ENCODE measurements around the gene HOXD8.

HOXD8 gene

GRCh38 chr2:176099728-176100546 lies 29.6 kb upstream of the HOXD8 start, which contains the start of gene HOXD12:
HOXD12 (plus strand) TSS chr2:176099795; CDS start chr2:176099802, 7 bp downstream.
- no peaks in the 10 kb centered on the region for H3F3A ChIP-seq (ENCODE audit: insufficient read depth)
- H3K4me3 ChIP-seq (ENCODE audit: insufficient read depth, low read length, poor library complexity, severe bottlenecking): no peak within 1 kb of the TSS
- H3K36me3 ChIP-seq (ENCODE audit: low read length): no peaks in the 10 kb centered on the region
- H3K9me3 ChIP-seq (ENCODE audit: insufficient read depth, low read length): no peaks in the 10 kb centered on the region
- TF ChIP-seq EZH2phosphoT487 (conservative IDR thresholded peaks at IDR 0.05; ENCODE audit: low read length) (no peak), CTCF (IDR thresholded peaks at IDR 0.05; ENCODE audit: insufficient read depth, low read length, poor library complexity, severe bottlenecking) (no peak)
- no peaks in the 10 kb centered on the region for H4K20me1 ChIP-seq (ENCODE audit: low read depth, low read length)
- H3K27me3 ChIP-seq (ENCODE audit: low read length): no peaks in the 10 kb centered on the region
- no peak within 1 kb of the TSS for H3K9ac ChIP-seq (ENCODE audit: low read length)
- H3K4me2 ChIP-seq (ENCODE audit: low read depth, low read length, poor library complexity, severe bottlenecking): no peak within 1 kb of the TSS
- H3K79me2 ChIP-seq (ENCODE audit: insufficient read depth, low read length): no peaks in the 10 kb centered on the region
- no peak within 1 kb of the TSS for H2AFZ ChIP-seq (ENCODE audit: low read depth, low read length, severe bottlenecking)
- no peaks in the 10 kb centered on the region for H3K9me2 ChIP-seq (replicated peaks; ENCODE audit: insufficient read depth, low read length)
- H3K27ac ChIP-seq (ENCODE audit: low read depth, low read length): no peak within 1 kb of the TSS

- Histone ChIP-seq H3F3A (ENCODE audit: insufficient read depth) (no peaks in the 10 kb centered on the region), H3K79me2 (ENCODE audit: insufficient read depth, low read length) (no peaks in the 10 kb centered on the region), H3K4me3 (ENCODE audit: insufficient read depth, low read length, poor library complexity, severe bottlenecking) (no peak overlapping the region), H3K36me3 (ENCODE audit: low read length) (no peaks in the 10 kb centered on the region), H2AFZ (ENCODE audit: low read depth, low read length, severe bottlenecking) (no peak overlapping the region), H3K9me2 (replicated peaks; ENCODE audit: insufficient read depth, low read length) (no peaks in the 10 kb centered on the region), H3K4me2 (ENCODE audit: low read depth, low read length, poor library complexity, severe bottlenecking) (no peak overlapping the region), H3K27ac (ENCODE audit: low read depth, low read length) (no peak overlapping the region), H3K9me3 (ENCODE audit: insufficient read depth, low read length) (no peaks in the 10 kb centered on the region), H3K27me3 (ENCODE audit: low read length) (no peaks in the 10 kb centered on the region), H4K20me1 (ENCODE audit: low read depth, low read length) (no peaks in the 10 kb centered on the region), H3K9ac (ENCODE audit: low read length) (no peak overlapping the region)
- no peak for TF ChIP-seq EZH2phosphoT487 (conservative IDR thresholded peaks at IDR 0.05; ENCODE audit: low read length)
- no peak for TF ChIP-seq CTCF (IDR thresholded peaks at IDR 0.05; ENCODE audit: insufficient read depth, low read length, poor library complexity, severe bottlenecking)
Measured at GRCh38 chr2:176100547-176101140, 28.9 kb upstream of the HOXD8 start.

- Histone ChIP-seq H3K9me3 (ENCODE audit: insufficient read depth, low read length) (no peaks in the 10 kb centered on the region), H3K9ac (ENCODE audit: low read length) (no peak overlapping the region), H3K36me3 (ENCODE audit: low read length) (no peaks in the 10 kb centered on the region), H3F3A (ENCODE audit: insufficient read depth) (no peaks in the 10 kb centered on the region), H3K27me3 (ENCODE audit: low read length) (no peaks in the 10 kb centered on the region), H3K4me2 (ENCODE audit: low read depth, low read length, poor library complexity, severe bottlenecking) (no peak overlapping the region), H3K9me2 (replicated peaks; ENCODE audit: insufficient read depth, low read length) (no peaks in the 10 kb centered on the region), H4K20me1 (ENCODE audit: low read depth, low read length) (no peaks in the 10 kb centered on the region), H3K79me2 (ENCODE audit: insufficient read depth, low read length) (no peaks in the 10 kb centered on the region), H3K27ac (ENCODE audit: low read depth, low read length) (no peak overlapping the region), H3K4me3 (ENCODE audit: insufficient read depth, low read length, poor library complexity, severe bottlenecking) (no peak overlapping the region), H2AFZ (ENCODE audit: low read depth, low read length, severe bottlenecking) (no peak overlapping the region)
- TF ChIP-seq CTCF (IDR thresholded peaks at IDR 0.05; ENCODE audit: insufficient read depth, low read length, poor library complexity, severe bottlenecking): no peak
Measured at GRCh38 chr2:176101216-176101830, 28.2 kb upstream of the HOXD8 start.
